ENCODE results near the gene ALAS1. TPM values are rescaled to one million over a fixed set of nuclear protein-coding genes. Genes with fewer than 3 reads are reported as not detected.

ALAS1 gene
- total and polyA plus RNA-seq, 9 of the 15 experiments (the other 6 are each of a cell fraction or from before 2014, with no cell fraction given) = 21.4 to 49.5 (median 34.4) TPM

DNA sequence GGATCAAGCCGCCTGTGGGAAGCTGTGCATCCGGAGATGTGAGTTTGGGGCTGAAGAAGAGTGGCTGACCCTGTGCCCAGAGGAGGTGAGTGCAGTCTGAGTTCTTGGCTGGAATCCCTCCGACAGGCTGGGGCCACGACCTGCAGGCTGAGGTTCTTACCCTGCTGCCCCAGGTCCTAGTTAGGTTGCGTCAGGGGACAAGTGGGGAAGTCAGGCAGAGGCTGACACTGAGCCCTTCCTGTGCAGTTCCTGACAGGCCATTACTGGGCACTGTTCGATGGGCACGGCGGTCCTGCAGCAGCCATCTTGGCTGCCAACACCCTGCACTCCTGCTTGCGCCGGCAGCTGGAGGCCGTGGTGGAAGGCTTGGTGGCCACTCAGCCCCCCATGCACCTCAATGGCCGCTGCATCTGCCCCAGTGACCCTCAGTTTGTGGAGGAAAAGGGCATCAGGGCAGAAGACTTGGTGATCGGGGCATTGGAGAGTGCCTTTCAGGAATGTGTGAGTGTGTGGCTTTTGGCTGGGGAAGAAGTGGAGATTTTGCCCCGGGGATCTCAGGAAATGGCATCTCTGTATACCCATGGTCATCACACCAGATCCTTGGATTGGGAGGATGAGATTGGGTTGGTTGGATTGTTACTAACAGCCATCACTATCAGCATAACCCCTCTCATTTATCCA is 48.9 kb downstream of the ALAS1 start:
- H2AFZ ChIP-seq (ENCODE audit: low read depth, low read length) = no peak overlapping the region
- H3K36me3 ChIP-seq (ENCODE audit: control insufficient read depth, insufficient read depth, low read length) = peaks cover 17% of the 10 kb centered on the region; the same call in 1 of the 3 replicates
- intact Hi-C loops (cut with micrococcal nuclease) (no loop called here), in situ Hi-C loops (cut with MboI) (no loop called here)
- H3K27ac ChIP-seq (ENCODE audit: extremely low read depth, low read depth, low read length) = no peak overlapping the region
- H4K20me1 ChIP-seq (replicated peaks; ENCODE audit: control insufficient read depth, insufficient read depth, low read length) = 0 out of 2 replicates have a peak, but pooled peaks cover 6% of the 10 kb centered on the region
- no peaks in the 10 kb centered on the region for H3K27me3 ChIP-seq (ENCODE audit: control insufficient read depth in 2 of 2, insufficient read depth in 2 of 2, low read length in 2 of 2)
- DNase-seq (ENCODE audit: extremely low read depth in 1 of 4, low spot score in 3 of 4) = no peak
- no peaks in the 10 kb centered on the region for H3K9me1 ChIP-seq (ENCODE audit: control insufficient read depth, insufficient read depth, low read length)
- peak; percentile 45 for TF ChIP-seq POLR2G (IDR thresholded peaks at IDR 0.05; ENCODE audit: low read depth, low read length)
- TF ChIP-seq SMAD3 (CRISPR knock-in tag; conservative IDR thresholded peaks at IDR 0.05) = no peak
- no peak for TF ChIP-seq SNRNP70 (optimal IDR thresholded peaks at IDR 0.05; ENCODE audit: low read depth, low read length)
- TF ChIP-seq ZNF561 (CRISPR knock-in tag; conservative IDR thresholded peaks at IDR 0.05) = no peak
- WGBS (ENCODE audit: insufficient coverage, low coverage, missing lambda C conversion rate) = 86% methylated on average over 14 of the region's 14 CpGs
- no TSS peak for BruUV-seq (replicated peaks)
- H3K9me3 ChIP-seq (replicated peaks; ENCODE audit: control insufficient read depth, insufficient read depth, low read depth, low read length) = no peaks in the 10 kb centered on the region
- no peak overlapping the region for H3K4me3 ChIP-seq
- H3K79me2 ChIP-seq (ENCODE audit: control insufficient read depth, insufficient read depth, low read length) = no peaks in the 10 kb centered on the region
- H3K4me2 ChIP-seq (ENCODE audit: insufficient read depth, low read length) = no peak overlapping the region
- ChIA-PET POLR2A (interaction anchor here (0.6 to 1.9 kb wide), 8 partner anchors 8 to 31 kb away, joined by 3 to 8 read pairs (median 5); partner anchors contain the start of genes TLR9 and WDR82), CTCF (ENCODE audit: low intra/inter-chr PET ratio) (no interaction called here)
- H3K9ac ChIP-seq (ENCODE audit: insufficient read depth in 1 of 2, low read depth in 2 of 2, low read length in 2 of 2) = no peak overlapping the region
- ATAC-seq = no peak
- peaks cover 15 to 21% of the 10 kb centered on the region in 2 experiments; a peak in 4 of 5 replicates for H3K4me1 ChIP-seq (replicated peaks in 1 of 2; ENCODE audit: control insufficient read depth in 2 of 2, insufficient read depth in 2 of 2, low read length in 2 of 2)
- FAIRE-seq = no peak

All from K562 (cell line).